ENCODE measurements around the gene GSTO1. TPM values are rescaled to one million over a fixed set of nuclear protein-coding genes. Genes with fewer than 3 reads are reported as not detected.

The GSTO1 gene
- total and polyA plus RNA-seq, 2 of the 13 experiments (the other 11 are each of a cell fraction or from before 2014, with no cell fraction given): 228 to 300 TPM

DNA sequence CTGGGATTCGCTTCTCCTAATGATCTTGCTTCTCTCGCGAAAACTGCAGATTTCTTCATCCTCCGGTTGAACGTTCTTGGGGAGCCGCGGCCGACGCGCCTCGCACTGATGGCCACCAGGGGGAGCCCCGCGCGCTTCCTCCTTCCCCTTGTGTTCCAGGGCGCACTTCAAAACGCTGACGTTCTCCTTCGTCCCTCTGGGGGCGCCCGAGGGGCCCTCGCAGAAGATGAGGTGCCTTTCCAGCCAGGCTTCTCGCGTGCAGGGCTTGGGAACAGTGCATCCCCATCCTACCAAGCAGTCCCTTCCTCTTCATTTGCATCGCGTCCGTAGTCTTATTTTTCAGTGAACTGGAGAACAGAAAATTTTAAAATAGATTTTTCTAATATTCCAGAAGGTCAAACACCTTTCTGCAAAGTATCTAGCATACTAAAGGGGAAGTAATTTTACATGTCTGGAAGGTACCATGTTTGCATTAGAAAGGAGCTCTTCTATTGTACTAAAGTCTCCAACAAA lies 36.8 kb downstream of the GSTO1 start (continued):
- TF ChIP-seq, protein P1, sequence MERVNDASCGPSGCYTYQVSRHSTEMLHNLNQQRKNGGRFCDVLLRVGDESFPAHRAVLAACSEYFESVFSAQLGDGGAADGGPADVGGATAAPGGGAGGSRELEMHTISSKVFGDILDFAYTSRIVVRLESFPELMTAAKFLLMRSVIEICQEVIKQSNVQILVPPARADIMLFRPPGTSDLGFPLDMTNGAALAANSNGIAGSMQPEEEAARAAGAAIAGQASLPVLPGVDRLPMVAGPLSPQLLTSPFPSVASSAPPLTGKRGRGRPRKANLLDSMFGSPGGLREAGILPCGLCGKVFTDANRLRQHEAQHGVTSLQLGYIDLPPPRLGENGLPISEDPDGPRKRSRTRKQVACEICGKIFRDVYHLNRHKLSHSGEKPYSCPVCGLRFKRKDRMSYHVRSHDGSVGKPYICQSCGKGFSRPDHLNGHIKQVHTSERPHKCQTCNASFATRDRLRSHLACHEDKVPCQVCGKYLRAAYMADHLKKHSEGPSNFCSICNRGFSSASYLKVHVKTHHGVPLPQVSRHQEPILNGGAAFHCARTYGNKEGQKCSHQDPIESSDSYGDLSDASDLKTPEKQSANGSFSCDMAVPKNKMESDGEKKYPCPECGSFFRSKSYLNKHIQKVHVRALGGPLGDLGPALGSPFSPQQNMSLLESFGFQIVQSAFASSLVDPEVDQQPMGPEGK (CRISPR knock-in tag; IDR thresholded peaks at IDR 0.05): peak; percentile 22; the same call in 1 of the 2 replicates
- TF ChIP-seq ZNF335 (CRISPR knock-in tag; IDR thresholded peaks at IDR 0.05) (no peak), IRF2 (CRISPR knock-in tag; IDR thresholded peaks at IDR 0.05) (peak; percentile 62; the same call in 1 of the 2 replicates), STAG1 (CRISPR knock-in tag; IDR thresholded peaks at IDR 0.05) (peak; percentile 83), SOX13 (IDR thresholded peaks at IDR 0.05) (no peak), SOX13 (CRISPR knock-in tag; conservative IDR thresholded peaks at IDR 0.05 in 1 of 2, IDR thresholded peaks at IDR 0.05 in 1 of 2) (peak in 1 of 2 experiments; percentile 44; a peak in 1 of 4 replicates), PLRG1 (conservative IDR thresholded peaks at IDR 0.05) (no peak), SALL1 (CRISPR knock-in tag; IDR thresholded peaks at IDR 0.05) (peak; percentile 88), ZKSCAN1 (IDR thresholded peaks at IDR 0.05; ENCODE audit: low read length) (peak; percentile 39; the same call in 1 of the 2 replicates), STAT5B (CRISPR knock-in tag; IDR thresholded peaks at IDR 0.05) (0 out of 2 replicates have a peak, but pooled peaks have one; percentile 32), CEBPG (CRISPR knock-in tag; IDR thresholded peaks at IDR 0.05) (peak; percentile 45), FOXA3 (CRISPR knock-in tag; IDR thresholded peaks at IDR 0.05) (peak; percentile 38; the same call in 1 of the 2 replicates), ZMYM4 (CRISPR knock-in tag; IDR thresholded peaks at IDR 0.05) (peak; percentile 84), NCOA5 (CRISPR knock-in tag; IDR thresholded peaks at IDR 0.05) (no peak), REPIN1 (CRISPR knock-in tag; IDR thresholded peaks at IDR 0.05; ENCODE audit: borderline replicate concordance, low read depth) (0 out of 2 replicates have a peak, but pooled peaks have one; percentile 62), EP300 (IDR thresholded peaks at IDR 0.05; ENCODE audit: low read depth in 2 of 2, low read length in 2 of 2) (0 out of 4 replicates have a peak, but pooled peaks of 1 of the 2 experiments have one; percentile 6), EP300 (CRISPR knock-in tag; IDR thresholded peaks at IDR 0.05; ENCODE audit: borderline replicate concordance) (no peak), ZNF605 (CRISPR knock-in tag; IDR thresholded peaks at IDR 0.05) (peak; percentile 66; the same call in 1 of the 2 replicates), KLF6 (CRISPR knock-in tag; IDR thresholded peaks at IDR 0.05) (0 out of 2 replicates have a peak, but pooled peaks have one; percentile 47)
- TF ChIP-seq, protein P2, sequence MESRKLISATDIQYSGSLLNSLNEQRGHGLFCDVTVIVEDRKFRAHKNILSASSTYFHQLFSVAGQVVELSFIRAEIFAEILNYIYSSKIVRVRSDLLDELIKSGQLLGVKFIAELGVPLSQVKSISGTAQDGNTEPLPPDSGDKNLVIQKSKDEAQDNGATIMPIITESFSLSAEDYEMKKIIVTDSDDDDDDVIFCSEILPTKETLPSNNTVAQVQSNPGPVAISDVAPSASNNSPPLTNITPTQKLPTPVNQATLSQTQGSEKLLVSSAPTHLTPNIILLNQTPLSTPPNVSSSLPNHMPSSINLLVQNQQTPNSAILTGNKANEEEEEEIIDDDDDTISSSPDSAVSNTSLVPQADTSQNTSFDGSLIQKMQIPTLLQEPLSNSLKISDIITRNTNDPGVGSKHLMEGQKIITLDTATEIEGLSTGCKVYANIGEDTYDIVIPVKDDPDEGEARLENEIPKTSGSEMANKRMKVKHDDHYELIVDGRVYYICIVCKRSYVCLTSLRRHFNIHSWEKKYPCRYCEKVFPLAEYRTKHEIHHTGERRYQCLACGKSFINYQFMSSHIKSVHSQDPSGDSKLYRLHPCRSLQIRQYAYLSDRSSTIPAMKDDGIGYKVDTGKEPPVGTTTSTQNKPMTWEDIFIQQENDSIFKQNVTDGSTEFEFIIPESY (CRISPR knock-in tag; IDR thresholded peaks at IDR 0.05): peak; percentile 67
- TF ChIP-seq, protein P3, sequence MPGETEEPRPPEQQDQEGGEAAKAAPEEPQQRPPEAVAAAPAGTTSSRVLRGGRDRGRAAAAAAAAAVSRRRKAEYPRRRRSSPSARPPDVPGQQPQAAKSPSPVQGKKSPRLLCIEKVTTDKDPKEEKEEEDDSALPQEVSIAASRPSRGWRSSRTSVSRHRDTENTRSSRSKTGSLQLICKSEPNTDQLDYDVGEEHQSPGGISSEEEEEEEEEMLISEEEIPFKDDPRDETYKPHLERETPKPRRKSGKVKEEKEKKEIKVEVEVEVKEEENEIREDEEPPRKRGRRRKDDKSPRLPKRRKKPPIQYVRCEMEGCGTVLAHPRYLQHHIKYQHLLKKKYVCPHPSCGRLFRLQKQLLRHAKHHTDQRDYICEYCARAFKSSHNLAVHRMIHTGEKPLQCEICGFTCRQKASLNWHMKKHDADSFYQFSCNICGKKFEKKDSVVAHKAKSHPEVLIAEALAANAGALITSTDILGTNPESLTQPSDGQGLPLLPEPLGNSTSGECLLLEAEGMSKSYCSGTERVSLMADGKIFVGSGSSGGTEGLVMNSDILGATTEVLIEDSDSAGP (CRISPR knock-in tag; IDR thresholded peaks at IDR 0.05; ENCODE audit: borderline replicate concordance): peak; percentile 76; the same call in 1 of the 2 replicates
- TF ChIP-seq, protein P4, sequence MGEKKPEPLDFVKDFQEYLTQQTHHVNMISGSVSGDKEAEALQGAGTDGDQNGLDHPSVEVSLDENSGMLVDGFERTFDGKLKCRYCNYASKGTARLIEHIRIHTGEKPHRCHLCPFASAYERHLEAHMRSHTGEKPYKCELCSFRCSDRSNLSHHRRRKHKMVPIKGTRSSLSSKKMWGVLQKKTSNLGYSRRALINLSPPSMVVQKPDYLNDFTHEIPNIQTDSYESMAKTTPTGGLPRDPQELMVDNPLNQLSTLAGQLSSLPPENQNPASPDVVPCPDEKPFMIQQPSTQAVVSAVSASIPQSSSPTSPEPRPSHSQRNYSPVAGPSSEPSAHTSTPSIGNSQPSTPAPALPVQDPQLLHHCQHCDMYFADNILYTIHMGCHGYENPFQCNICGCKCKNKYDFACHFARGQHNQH (CRISPR knock-in tag; IDR thresholded peaks at IDR 0.05): peak; percentile 45; the same call in 1 of the 2 replicates
- TF ChIP-seq, protein P5, sequence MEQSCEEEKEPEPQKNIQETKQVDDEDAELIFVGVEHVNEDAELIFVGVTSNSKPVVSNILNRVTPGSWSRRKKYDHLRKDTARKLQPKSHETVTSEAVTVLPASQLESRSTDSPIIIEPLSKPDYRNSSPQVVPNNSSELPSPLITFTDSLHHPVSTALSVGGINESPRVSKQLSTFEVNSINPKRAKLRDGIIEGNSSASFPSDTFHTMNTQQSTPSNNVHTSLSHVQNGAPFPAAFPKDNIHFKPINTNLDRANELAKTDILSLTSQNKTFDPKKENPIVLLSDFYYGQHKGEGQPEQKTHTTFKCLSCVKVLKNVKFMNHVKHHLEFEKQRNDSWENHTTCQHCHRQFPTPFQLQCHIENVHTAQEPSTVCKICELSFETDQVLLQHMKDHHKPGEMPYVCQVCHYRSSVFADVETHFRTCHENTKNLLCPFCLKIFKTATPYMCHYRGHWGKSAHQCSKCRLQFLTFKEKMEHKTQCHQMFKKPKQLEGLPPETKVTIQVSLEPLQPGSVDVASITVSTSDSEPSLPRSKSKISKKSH (CRISPR knock-in tag; IDR thresholded peaks at IDR 0.05; ENCODE audit: borderline replicate concordance): no peak

All from HepG2 (cell line).